SK-N-SH (cell line): ENCODE measurements around the gene GPC4. TPM values are rescaled to one million over a fixed set of nuclear protein-coding genes. Genes with fewer than 3 reads are reported as not detected.

Experiments
- CTCF ChIA-PET: fragments of 300-600, 350-600 bp; formaldehyde crosslinking; extraction: SDS; loops from one replicate; lab custom pipeline; 2021; lab: Yijun Ruan, JAX
- POLR2A ChIA-PET: fragments of 350-600 bp; sonication (Branson Sonifier 250); formaldehyde crosslinking; extraction: SDS; loops from one replicate; lab custom pipeline; 2020; ENCODE audit warnings: antibody characterized with exemption, inconsistent platforms; lab: Yijun Ruan, JAX
- DNase-seq: peaks from one replicate; pipeline ENCODE4 v3.0.0; 2012
- H2AFZ ChIP-seq: fragments of 200-600 bp; sonication (generic); 2 replicates; pipeline ENCODE4 v1.8.1; 2016; ENCODE audit warnings: antibody characterized with exemption, mild to moderate bottlenecking, low read depth
- H3F3A ChIP-seq: fragments of 200-600 bp; sonication (generic); replicated peaks from 2 replicates; pipeline ENCODE3; 2016; ENCODE audit warnings: antibody characterized with exemption, mild to moderate bottlenecking; ENCODE audit not compliant: insufficient read depth
- H3K27ac ChIP-seq, 2 experiments: fragments of 200-500 bp in 1 of 2; fragments of 200-600 bp in 1 of 2; sonication (Bioruptor generic) in 1 of 2; sonication (generic), shearing (Covaris generic) in 1 of 2; 2 replicates each; pipeline versions ENCODE4 v1.5.1 to v1.6.1; 2014 to 2016; ENCODE audit warnings: low read depth in 2 of 2, inconsistent platforms in 1 of 2, low read length in 1 of 2, mild to moderate bottlenecking in 1 of 2, mixed read lengths in 1 of 2
- H3K27me3 ChIP-seq: fragments of 200-600 bp; sonication (generic), shearing (Covaris generic); 2 replicates; pipeline ENCODE4 v1.6.1; 2016; ENCODE audit warnings: mixed run types; ENCODE audit not compliant: insufficient read depth
- H3K36me3 ChIP-seq, 2 experiments: fragments of 200-500 bp in 1 of 2; fragments of 200-600 bp in 1 of 2; sonication (Bioruptor generic) in 1 of 2; sonication (generic) in 1 of 2; replicated peaks in 1 of 2; 2 replicates each; pipeline versions ENCODE3 to v1.5.1; 2014 to 2016; ENCODE audit warnings: low read length in 1 of 2, mild to moderate bottlenecking in 1 of 2; ENCODE audit not compliant: insufficient read depth in 2 of 2, control insufficient read depth in 1 of 2
- H3K4me1 ChIP-seq, 2 experiments: fragments of 200-500 bp in 1 of 2; fragments of 200-600 bp in 1 of 2; sonication (Bioruptor generic) in 1 of 2; sonication (generic), shearing (Covaris generic) in 1 of 2; 2 replicates each; pipeline versions ENCODE4 v1.5.1 to v1.6.1; 2014 to 2016; ENCODE audit warnings: low read depth in 1 of 2, low read length in 1 of 2, mixed run types in 1 of 2; ENCODE audit not compliant: insufficient read depth in 2 of 2, control insufficient read depth in 1 of 2
- H3K4me2 ChIP-seq: fragments of 200-600 bp; sonication (generic), shearing (Covaris generic); 2 replicates; pipeline ENCODE4 v1.6.1; 2017; ENCODE audit warnings: mixed run types
- H3K4me3 ChIP-seq, 2 experiments: fragments of 200-500 bp in 1 of 2; fragments of 200-600 bp in 1 of 2; sonication (Bioruptor generic) in 1 of 2; sonication (generic), shearing (Covaris generic) in 1 of 2; 2 replicates each; pipeline versions ENCODE4 v1.5.1 to v1.8.1; 2014 to 2016; ENCODE audit warnings: low read depth in 2 of 2, inconsistent platforms in 1 of 2, low read length in 1 of 2, mild to moderate bottlenecking in 1 of 2, mixed read lengths in 1 of 2, moderate library complexity in 1 of 2
- H3K79me2 ChIP-seq: fragments of 200-600 bp; sonication (generic); 2 replicates; pipeline ENCODE4 v1.8.1; 2017; ENCODE audit warnings: mild to moderate bottlenecking; ENCODE audit not compliant: insufficient read depth
- H3K9ac ChIP-seq: fragments of 200-600 bp; sonication (generic); 2 replicates; pipeline ENCODE4 v1.6.1; 2017; ENCODE audit warnings: mixed run types
- H3K9me2 ChIP-seq: fragments of 200-600 bp; sonication (generic); 2 replicates; pipeline ENCODE4 v1.6.1; 2017; ENCODE audit warnings: mixed run types
- H3K9me3 ChIP-seq: fragments of 200-600 bp; sonication (generic); 2 replicates; pipeline ENCODE4 v1.6.1; 2017; ENCODE audit warnings: mixed run types, mild to moderate bottlenecking, moderate library complexity
- H4K20me1 ChIP-seq: fragments of 200-600 bp; sonication (generic); 2 replicates; pipeline ENCODE4 v1.6.1; 2017; ENCODE audit warnings: mild to moderate bottlenecking, mixed run types; ENCODE audit not compliant: insufficient read depth
- FOXJ3 ChIP-seq: sonication (generic); formaldehyde crosslinking; IDR thresholded peaks from 2 replicates; pipeline ENCODE4 v1.5.1; 2020; ENCODE audit warnings: mild to moderate bottlenecking, missing genetic modification reagents
- FOXM1 ChIP-seq: IDR thresholded peaks from 2 replicates; pipeline ENCODE4 v1.4.0; 2012; ENCODE audit warnings: low read depth, mild to moderate bottlenecking
- JUND ChIP-seq: IDR thresholded peaks from 2 replicates; pipeline ENCODE4 v1.4.0; 2012
- MEF2A ChIP-seq: IDR thresholded peaks from 2 replicates; pipeline ENCODE4 v1.4.0; 2012; ENCODE audit warnings: low read depth, borderline replicate concordance
- MXI1 ChIP-seq: IDR thresholded peaks from 2 replicates; pipeline ENCODE4 v1.6.1; 2012; ENCODE audit warnings: mild to moderate bottlenecking, low read depth, low read length, improper control_type of control experiment
- NRF1 ChIP-seq: IDR thresholded peaks from 2 replicates; pipeline ENCODE4 v1.6.1; 2012; ENCODE audit warnings: low read depth, mild to moderate bottlenecking, low read length
- WGBS: methylation state at CpG from one replicate; pipeline ENCODE4 v1.1.6; 2017; ENCODE audit warnings: low lambda C conversion rate; 5-methylcytosine and 5-hydroxymethylcytosine counted together
- polyA plus RNA-seq, 3 experiments: library from polyadenylated mRNA; depleted of rRNA; stranded (reverse); fragments of >200 nt; gene quantifications; 2 replicates each; pipeline ENCODE4 v1.2.3, GENCODE V29; 2012
- TF ChIP-seq, protein P1 (sequence below): IDR thresholded peaks from 2 replicates; pipeline ENCODE4 v1.4.0; 2012; ENCODE audit warnings: low read depth, borderline replicate concordance
- TF ChIP-seq, protein P2 (sequence below): IDR thresholded peaks from 2 replicates; pipeline ENCODE4 v1.6.1; 2012; ENCODE audit warnings: mild to moderate bottlenecking, low read depth, low read length, moderate library complexity
- TF ChIP-seq, protein P3 (sequence below): IDR thresholded peaks from 2 replicates; pipeline ENCODE4 v1.4.0; 2012; ENCODE audit warnings: low read depth, borderline replicate concordance

The GPC4 gene
- polyA plus RNA-seq, 1 of the 3 experiments (the other 2 are of a cell fraction), result 0.16 TPM

- Histone ChIP-seq H2AFZ (no peak overlapping the region), H3K4me3 (no peak overlapping the region), H3K27me3 (no peaks in the 10 kb centered on the region; the same call in 1 of the 2 replicates), H3K4me2 (no peak overlapping the region), H3K36me3 (no peaks in the 10 kb centered on the region), H3K79me2 (no peaks in the 10 kb centered on the region), H3K9me3 (no peaks in the 10 kb centered on the region), H3F3A (no peaks in the 10 kb centered on the region), H4K20me1 (no peaks in the 10 kb centered on the region), H3K4me1 (no peaks in the 10 kb centered on the region), H3K27ac (no peak overlapping the region), H3K9ac (no peak overlapping the region), H3K9me2 (no peaks in the 10 kb centered on the region)
- no peak for DNase-seq
- CTCF ChIA-PET, result no interaction called here
- TF ChIP-seq, protein P1, sequence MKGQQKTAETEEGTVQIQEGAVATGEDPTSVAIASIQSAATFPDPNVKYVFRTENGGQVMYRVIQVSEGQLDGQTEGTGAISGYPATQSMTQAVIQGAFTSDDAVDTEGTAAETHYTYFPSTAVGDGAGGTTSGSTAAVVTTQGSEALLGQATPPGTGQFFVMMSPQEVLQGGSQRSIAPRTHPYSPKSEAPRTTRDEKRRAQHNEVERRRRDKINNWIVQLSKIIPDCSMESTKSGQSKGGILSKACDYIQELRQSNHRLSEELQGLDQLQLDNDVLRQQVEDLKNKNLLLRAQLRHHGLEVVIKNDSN, result no peak
- TF ChIP-seq MXI1 (no peak), FOXJ3 (CRISPR knock-in tag) (no peak), NRF1 (no peak), MEF2A (no peak)
- WGBS, result 9% methylated on average over 3 of the region's 3 CpGs
- POLR2A ChIA-PET, result no interaction called here
Observed at GRCh38 chrX:133306316-133306715, 109.0 kb downstream of the GPC4 start.

GRCh38 chrX:133305348-133305747 lies 109.9 kb downstream of the GPC4 start:
- H3F3A ChIP-seq, result no peaks in the 10 kb centered on the region
- H3K4me1 ChIP-seq, result no peaks in the 10 kb centered on the region
- no peak overlapping the region for H3K4me2 ChIP-seq
- no peaks in the 10 kb centered on the region; the same call in 1 of the 2 replicates for H3K27me3 ChIP-seq
- H3K9me3 ChIP-seq, result no peaks in the 10 kb centered on the region
- CTCF ChIA-PET, result interaction anchor here (0.9 kb wide), 1 partner anchor 44 kb away, joined by 3 read pairs; no protein-coding TSS in a partner anchor
- H4K20me1 ChIP-seq, result no peaks in the 10 kb centered on the region
- no peak overlapping the region for H3K9ac ChIP-seq
- H3K36me3 ChIP-seq, result no peaks in the 10 kb centered on the region
- H2AFZ ChIP-seq, result no peak overlapping the region
- H3K9me2 ChIP-seq, result no peaks in the 10 kb centered on the region
- no peak overlapping the region for H3K27ac ChIP-seq
- TF ChIP-seq, protein P2, sequence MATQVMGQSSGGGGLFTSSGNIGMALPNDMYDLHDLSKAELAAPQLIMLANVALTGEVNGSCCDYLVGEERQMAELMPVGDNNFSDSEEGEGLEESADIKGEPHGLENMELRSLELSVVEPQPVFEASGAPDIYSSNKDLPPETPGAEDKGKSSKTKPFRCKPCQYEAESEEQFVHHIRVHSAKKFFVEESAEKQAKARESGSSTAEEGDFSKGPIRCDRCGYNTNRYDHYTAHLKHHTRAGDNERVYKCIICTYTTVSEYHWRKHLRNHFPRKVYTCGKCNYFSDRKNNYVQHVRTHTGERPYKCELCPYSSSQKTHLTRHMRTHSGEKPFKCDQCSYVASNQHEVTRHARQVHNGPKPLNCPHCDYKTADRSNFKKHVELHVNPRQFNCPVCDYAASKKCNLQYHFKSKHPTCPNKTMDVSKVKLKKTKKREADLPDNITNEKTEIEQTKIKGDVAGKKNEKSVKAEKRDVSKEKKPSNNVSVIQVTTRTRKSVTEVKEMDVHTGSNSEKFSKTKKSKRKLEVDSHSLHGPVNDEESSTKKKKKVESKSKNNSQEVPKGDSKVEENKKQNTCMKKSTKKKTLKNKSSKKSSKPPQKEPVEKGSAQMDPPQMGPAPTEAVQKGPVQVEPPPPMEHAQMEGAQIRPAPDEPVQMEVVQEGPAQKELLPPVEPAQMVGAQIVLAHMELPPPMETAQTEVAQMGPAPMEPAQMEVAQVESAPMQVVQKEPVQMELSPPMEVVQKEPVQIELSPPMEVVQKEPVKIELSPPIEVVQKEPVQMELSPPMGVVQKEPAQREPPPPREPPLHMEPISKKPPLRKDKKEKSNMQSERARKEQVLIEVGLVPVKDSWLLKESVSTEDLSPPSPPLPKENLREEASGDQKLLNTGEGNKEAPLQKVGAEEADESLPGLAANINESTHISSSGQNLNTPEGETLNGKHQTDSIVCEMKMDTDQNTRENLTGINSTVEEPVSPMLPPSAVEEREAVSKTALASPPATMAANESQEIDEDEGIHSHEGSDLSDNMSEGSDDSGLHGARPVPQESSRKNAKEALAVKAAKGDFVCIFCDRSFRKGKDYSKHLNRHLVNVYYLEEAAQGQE, result no peak
- TF ChIP-seq FOXM1 (no peak), JUND (no peak)
- TF ChIP-seq, protein P3, sequence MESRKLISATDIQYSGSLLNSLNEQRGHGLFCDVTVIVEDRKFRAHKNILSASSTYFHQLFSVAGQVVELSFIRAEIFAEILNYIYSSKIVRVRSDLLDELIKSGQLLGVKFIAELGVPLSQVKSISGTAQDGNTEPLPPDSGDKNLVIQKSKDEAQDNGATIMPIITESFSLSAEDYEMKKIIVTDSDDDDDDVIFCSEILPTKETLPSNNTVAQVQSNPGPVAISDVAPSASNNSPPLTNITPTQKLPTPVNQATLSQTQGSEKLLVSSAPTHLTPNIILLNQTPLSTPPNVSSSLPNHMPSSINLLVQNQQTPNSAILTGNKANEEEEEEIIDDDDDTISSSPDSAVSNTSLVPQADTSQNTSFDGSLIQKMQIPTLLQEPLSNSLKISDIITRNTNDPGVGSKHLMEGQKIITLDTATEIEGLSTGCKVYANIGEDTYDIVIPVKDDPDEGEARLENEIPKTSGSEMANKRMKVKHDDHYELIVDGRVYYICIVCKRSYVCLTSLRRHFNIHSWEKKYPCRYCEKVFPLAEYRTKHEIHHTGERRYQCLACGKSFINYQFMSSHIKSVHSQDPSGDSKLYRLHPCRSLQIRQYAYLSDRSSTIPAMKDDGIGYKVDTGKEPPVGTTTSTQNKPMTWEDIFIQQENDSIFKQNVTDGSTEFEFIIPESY, result no peak
- POLR2A ChIA-PET, result no interaction called here
- no peaks in the 10 kb centered on the region for H3K79me2 ChIP-seq
- DNase-seq, result no peak
- no peak overlapping the region for H3K4me3 ChIP-seq
